HG03135 (cell line): ENCODE results near the gene CFAP45.

Experiments
- ATAC-seq: cut with Tn5 transposase; IDR thresholded peaks from one replicate; pipeline ENCODE4 v1.9.1; 2021; ENCODE audit warnings: mild to moderate bottlenecking, moderate library complexity; ENCODE audit not compliant: unreplicated experiment

CFAP45 gene

GRCh38 chr1:159882527-159882862, 17.5 kb downstream of the CFAP45 start:
- ATAC-seq: no peak

DNA sequence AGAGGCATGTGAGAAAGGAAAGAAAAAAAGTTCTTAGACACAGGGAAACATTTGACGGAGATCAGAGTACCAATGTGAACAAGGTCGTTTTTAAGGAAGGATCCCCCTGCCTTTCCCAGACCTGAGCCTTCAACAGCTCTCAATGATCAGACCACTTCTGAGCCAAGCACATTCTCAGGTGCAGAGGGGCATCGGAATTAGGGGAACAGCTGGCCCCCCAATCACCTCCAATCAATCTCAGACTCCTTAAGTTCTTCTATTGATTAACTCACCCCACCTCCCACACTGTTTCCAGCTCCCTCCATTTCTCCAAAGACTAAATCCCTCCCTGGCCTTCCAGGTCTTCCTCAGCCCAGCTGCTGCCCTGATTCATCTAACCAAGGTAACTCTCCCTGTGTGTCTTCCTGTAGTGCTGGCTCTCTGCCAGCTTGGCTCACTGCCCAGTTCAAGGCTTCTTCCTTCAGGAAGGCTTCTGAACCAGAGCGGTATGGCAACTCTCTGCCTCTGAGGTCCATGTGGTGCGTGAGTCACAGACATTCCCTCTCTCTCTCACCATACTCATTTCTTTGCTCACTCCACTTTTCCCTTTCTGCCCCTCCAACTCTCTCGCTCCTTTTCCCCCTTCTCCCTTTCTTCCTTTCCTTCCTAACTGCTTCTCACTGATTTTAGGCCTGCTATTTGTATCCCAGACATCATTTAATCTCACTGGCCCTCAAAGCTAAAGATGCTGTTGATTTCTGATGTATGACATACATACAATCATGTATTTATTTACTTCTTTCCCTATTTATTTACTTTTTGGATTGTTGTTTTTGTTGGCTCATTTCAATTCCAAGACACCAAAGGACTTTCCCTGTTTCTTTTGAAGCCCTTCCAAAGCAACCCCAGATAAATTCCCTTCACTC, 18.1 kb downstream of the CFAP45 start:
- ATAC-seq: no peak

- no peak for ATAC-seq
These were observed 19.5 kb downstream of the CFAP45 start for GRCh38 chr1:159880430-159880829.

GRCh38 chr1:159879977-159880376, 20.0 kb downstream of the CFAP45 start:
- no peak for ATAC-seq

- no peak for ATAC-seq
These were observed 20.8 kb downstream of the CFAP45 start for GRCh38 chr1:159879136-159879535.

DNA sequence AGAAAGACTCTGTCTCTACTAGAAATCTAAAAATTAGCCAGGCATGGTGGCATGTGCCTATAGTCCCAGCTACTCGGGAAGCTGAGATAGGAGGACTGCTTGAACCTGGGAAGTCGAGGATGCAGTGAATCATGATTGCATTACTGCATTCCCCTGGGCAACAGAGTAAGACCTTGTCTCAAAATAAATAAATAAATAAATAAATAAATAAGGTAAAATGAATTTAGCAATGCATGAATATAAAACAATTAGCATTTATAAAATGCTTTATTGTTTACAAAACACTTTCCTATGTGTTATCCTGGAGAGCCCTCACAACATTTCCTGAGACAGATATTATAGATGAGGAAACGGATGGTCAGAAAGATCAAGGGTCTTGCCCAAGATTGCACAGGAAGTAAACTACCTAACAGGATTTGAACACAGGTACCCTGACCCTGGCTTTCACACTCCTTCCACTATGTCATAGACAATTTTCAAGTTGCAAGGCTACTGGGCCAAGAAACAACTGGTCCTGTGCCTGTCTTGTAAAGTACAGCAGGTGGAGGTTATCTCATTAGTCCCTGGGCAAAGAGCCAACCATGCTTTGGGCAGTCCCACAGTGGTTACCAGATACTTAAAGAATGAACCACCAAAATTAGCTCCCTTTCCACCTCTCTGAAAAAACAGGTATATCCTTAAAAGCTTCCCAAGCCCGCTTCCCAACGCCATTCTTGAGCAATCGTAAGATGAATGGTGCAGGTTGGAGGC, 22.1 kb downstream of the CFAP45 start:
- ATAC-seq: no peak

DNA sequence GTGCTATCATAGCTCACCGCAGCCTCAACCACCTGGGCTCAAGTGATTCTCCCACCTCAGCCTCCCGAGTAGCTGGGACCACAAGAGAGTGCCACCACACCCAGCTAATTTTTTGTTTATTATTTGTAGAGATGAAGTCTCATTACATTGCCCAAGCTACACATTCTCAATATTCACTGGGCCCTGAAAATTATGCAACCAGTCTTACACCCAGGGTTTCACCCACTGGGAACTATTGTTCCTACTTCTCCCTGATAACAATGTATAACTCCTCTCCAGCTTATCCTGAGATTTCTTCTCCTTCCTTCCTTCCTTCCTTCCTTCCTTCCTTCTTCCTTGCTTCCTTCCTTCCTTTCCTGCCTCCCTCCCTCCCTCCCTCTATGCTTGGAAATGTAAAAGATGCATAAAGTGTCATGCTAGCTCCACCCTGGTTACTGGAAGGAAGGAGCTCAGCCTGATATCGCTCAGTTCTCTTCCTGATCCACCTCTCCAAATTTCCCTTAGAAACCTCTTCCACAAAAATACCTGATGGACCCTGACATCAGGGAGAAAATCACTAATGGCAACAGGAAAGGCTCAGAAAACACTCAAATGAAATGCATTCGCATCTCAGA, 26.3 kb downstream of the CFAP45 start:
- ATAC-seq: no peak

- no peak for ATAC-seq
These were observed 27.1 kb downstream of the CFAP45 start for GRCh38 chr1:159872891-159873290.

- ATAC-seq: no peak
These were observed 29.3 kb downstream of the CFAP45 start for GRCh38 chr1:159870704-159871103.

DNA sequence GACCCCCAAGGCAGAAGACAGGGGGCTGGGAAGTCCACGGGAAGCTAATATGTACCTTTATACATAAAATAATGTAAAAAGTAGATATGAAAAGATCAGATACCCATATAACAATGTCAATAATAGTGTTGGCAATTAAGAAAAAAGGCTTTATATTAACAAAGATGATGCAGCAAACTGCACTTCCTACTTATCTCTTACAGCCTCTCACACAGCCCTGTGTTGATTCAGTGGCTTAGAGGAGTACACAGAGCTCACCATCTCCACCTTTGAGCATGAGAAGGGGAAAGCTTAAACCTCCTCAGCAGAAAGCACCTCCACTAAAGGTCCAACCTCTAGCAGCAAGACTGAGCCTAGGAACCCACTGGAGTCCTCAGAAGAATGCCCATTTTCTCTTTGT, 30.4 kb downstream of the CFAP45 start:
- ATAC-seq: no peak

- no peak for ATAC-seq
These were observed 30.8 kb downstream of the CFAP45 start for GRCh38 chr1:159869173-159869572.

DNA sequence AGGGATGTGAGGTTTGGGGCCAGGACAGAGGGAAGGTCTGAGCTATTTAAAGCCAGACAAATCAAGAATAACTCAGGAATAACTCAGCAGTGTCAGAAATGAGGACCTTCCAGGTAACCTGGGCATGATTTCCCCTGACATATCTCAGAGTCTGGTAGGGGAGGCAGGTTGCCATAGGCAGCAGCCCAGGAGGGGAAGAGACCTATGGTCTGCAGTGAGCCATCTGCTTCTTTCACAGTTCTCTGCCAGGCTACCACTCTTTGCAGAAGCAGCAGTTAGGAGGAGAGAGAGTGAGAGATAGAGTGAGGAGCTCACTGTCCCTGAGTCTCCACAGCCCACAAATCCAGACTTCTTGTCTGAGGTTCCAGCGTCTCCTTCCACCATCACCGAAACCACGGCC, 31.2 kb downstream of the CFAP45 start:
- ATAC-seq: no peak

GRCh38 chr1:159867664-159868026, 32.3 kb downstream of the CFAP45 start:
- no peak for ATAC-seq

GRCh38 chr1:159866905-159867663, 32.9 kb downstream of the CFAP45 start:
- no peak for ATAC-seq

- ATAC-seq: no peak
These were observed 33.9 kb downstream of the CFAP45 start for GRCh38 chr1:159866066-159866465.

GRCh38 chr1:159864262-159864661, 35.7 kb downstream of the CFAP45 start:
- no peak for ATAC-seq

- no peak for ATAC-seq
These were observed 37.4 kb downstream of the CFAP45 start, which contains the start of gene VSIG8 for GRCh38 chr1:159862557-159862956. TSS of gene VSIG8 (minus strand) at chr1:159862657. CDS start at chr1:159862521, 136 bp downstream.

DNA sequence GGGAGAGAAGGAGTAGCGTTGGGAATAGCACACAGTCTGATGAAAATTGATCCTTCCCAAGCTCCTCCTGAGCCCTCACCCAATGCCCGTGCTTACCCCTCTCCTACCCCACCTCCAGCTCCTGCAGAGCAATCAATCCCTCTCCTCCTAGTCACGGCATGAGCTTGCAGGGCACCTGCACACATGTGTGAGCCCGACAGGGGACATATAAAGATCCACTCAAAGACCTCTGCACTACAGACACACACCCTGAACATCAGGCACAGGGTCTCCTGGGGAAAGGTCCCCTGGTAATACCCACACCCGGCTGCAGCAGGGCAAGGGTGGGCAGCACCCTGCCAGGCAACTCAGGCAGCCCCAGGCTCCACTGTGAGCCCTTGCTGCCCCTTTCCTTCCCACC, 37.9 kb downstream of the CFAP45 start:
- ATAC-seq: no peak

DNA sequence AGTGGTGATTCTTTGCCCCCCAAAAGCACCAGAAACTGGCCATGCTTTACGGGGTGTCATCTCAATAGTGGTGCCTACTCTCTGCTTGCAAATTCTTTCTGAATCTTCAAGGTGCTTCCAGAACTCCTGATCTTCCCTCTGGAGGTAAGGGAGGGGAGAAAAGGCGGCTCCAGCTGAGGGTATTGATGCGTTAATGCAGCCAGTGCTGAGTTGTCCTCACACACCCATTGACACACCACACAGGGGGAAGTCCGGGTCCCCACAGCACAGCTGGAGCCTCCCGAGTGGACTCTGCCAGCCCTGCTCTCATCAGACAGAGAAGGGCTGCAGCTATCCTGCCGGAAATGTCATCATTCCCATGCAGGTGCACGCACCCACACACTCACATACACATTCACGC, 38.7 kb downstream of the CFAP45 start:
- ATAC-seq: no peak

- ATAC-seq: no peak
These were observed 39.5 kb downstream of the CFAP45 start for GRCh38 chr1:159860456-159860855.

DNA sequence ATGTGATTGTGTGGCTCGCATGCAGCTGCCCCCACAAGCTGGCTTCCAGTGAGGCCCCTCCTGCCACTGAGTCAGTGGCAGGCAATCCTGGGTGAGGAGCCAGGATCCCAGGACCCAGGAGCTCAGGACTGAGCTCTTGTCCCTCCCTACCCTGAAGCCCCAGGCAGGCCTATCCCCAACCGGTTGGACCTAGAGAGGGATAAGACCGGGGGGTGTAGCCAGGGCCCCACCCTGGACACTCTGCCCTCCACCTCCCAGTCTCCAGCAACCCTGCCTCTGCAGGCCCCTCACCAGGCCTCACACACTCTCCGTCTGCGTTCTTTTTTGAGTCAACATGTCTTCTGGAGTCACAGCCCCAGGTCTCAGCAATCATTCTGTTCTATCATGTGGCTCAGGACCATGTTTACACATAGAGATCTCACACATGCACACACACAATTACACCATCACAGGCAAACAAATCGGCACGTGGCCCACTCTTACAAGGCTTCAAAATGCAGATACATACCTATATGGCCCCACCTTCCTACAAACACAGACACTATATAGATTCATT, 40.1 kb downstream of the CFAP45 start:
- no peak for ATAC-seq
